SK-N-SH (cell line): ENCODE data around the gene COL25A1. TPM values are rescaled to one million over a fixed set of nuclear protein-coding genes. Genes with fewer than 3 reads are reported as not detected.

Experiments
- CTCF ChIA-PET: fragments of 300-600, 350-600 bp; formaldehyde crosslinking; extraction: SDS; loops from one replicate; lab custom pipeline; 2021; lab: Yijun Ruan, JAX
- POLR2A ChIA-PET: fragments of 350-600 bp; sonication (Branson Sonifier 250); formaldehyde crosslinking; extraction: SDS; loops from one replicate; lab custom pipeline; 2020; ENCODE audit warnings: antibody characterized with exemption, inconsistent platforms; lab: Yijun Ruan, JAX
- DNase-seq: peaks from one replicate; pipeline ENCODE4 v3.0.0; 2012
- H2AFZ ChIP-seq: fragments of 200-600 bp; sonication (generic); 2 replicates; pipeline ENCODE4 v1.8.1; 2016; ENCODE audit warnings: antibody characterized with exemption, mild to moderate bottlenecking, low read depth
- H3F3A ChIP-seq: fragments of 200-600 bp; sonication (generic); replicated peaks from 2 replicates; pipeline ENCODE3; 2016; ENCODE audit warnings: antibody characterized with exemption, mild to moderate bottlenecking; ENCODE audit not compliant: insufficient read depth
- H3K27ac ChIP-seq, 2 experiments: fragments of 200-500 bp in 1 of 2; fragments of 200-600 bp in 1 of 2; sonication (Bioruptor generic) in 1 of 2; sonication (generic), shearing (Covaris generic) in 1 of 2; 2 replicates each; pipeline versions ENCODE4 v1.5.1 to v1.6.1; 2014 to 2016; ENCODE audit warnings: low read depth in 2 of 2, inconsistent platforms in 1 of 2, low read length in 1 of 2, mild to moderate bottlenecking in 1 of 2, mixed read lengths in 1 of 2
- H3K27me3 ChIP-seq: fragments of 200-600 bp; sonication (generic), shearing (Covaris generic); 2 replicates; pipeline ENCODE4 v1.6.1; 2016; ENCODE audit warnings: mixed run types; ENCODE audit not compliant: insufficient read depth
- H3K36me3 ChIP-seq, 2 experiments: fragments of 200-500 bp in 1 of 2; fragments of 200-600 bp in 1 of 2; sonication (Bioruptor generic) in 1 of 2; sonication (generic) in 1 of 2; replicated peaks in 1 of 2; 2 replicates each; pipeline versions ENCODE3 to v1.5.1; 2014 to 2016; ENCODE audit warnings: low read length in 1 of 2, mild to moderate bottlenecking in 1 of 2; ENCODE audit not compliant: insufficient read depth in 2 of 2, control insufficient read depth in 1 of 2
- H3K4me1 ChIP-seq, 2 experiments: fragments of 200-500 bp in 1 of 2; fragments of 200-600 bp in 1 of 2; sonication (Bioruptor generic) in 1 of 2; sonication (generic), shearing (Covaris generic) in 1 of 2; 2 replicates each; pipeline versions ENCODE4 v1.5.1 to v1.6.1; 2014 to 2016; ENCODE audit warnings: low read depth in 1 of 2, low read length in 1 of 2, mixed run types in 1 of 2; ENCODE audit not compliant: insufficient read depth in 2 of 2, control insufficient read depth in 1 of 2
- H3K4me2 ChIP-seq: fragments of 200-600 bp; sonication (generic), shearing (Covaris generic); 2 replicates; pipeline ENCODE4 v1.6.1; 2017; ENCODE audit warnings: mixed run types
- H3K4me3 ChIP-seq, 2 experiments: fragments of 200-500 bp in 1 of 2; fragments of 200-600 bp in 1 of 2; sonication (Bioruptor generic) in 1 of 2; sonication (generic), shearing (Covaris generic) in 1 of 2; 2 replicates each; pipeline versions ENCODE4 v1.5.1 to v1.8.1; 2014 to 2016; ENCODE audit warnings: low read depth in 2 of 2, inconsistent platforms in 1 of 2, low read length in 1 of 2, mild to moderate bottlenecking in 1 of 2, mixed read lengths in 1 of 2, moderate library complexity in 1 of 2
- H3K79me2 ChIP-seq: fragments of 200-600 bp; sonication (generic); 2 replicates; pipeline ENCODE4 v1.8.1; 2017; ENCODE audit warnings: mild to moderate bottlenecking; ENCODE audit not compliant: insufficient read depth
- H3K9ac ChIP-seq: fragments of 200-600 bp; sonication (generic); 2 replicates; pipeline ENCODE4 v1.6.1; 2017; ENCODE audit warnings: mixed run types
- H3K9me2 ChIP-seq: fragments of 200-600 bp; sonication (generic); 2 replicates; pipeline ENCODE4 v1.6.1; 2017; ENCODE audit warnings: mixed run types
- H3K9me3 ChIP-seq: fragments of 200-600 bp; sonication (generic); 2 replicates; pipeline ENCODE4 v1.6.1; 2017; ENCODE audit warnings: mixed run types, mild to moderate bottlenecking, moderate library complexity
- H4K20me1 ChIP-seq: fragments of 200-600 bp; sonication (generic); 2 replicates; pipeline ENCODE4 v1.6.1; 2017; ENCODE audit warnings: mild to moderate bottlenecking, mixed run types; ENCODE audit not compliant: insufficient read depth
- CHD2 ChIP-seq: fragments of 150-350 bp; IDR thresholded peaks from 2 replicates; pipeline ENCODE4 v1.6.1; 2018; ENCODE audit warnings: low read length; ENCODE audit not compliant: partially characterized antibody
- ELF1 ChIP-seq: IDR thresholded peaks from 2 replicates; pipeline ENCODE4 v1.4.0; 2012
- FOSL2 ChIP-seq: IDR thresholded peaks from 2 replicates; pipeline ENCODE4 v1.4.0; 2012; ENCODE audit warnings: low read depth, mild to moderate bottlenecking, moderate library complexity, borderline replicate concordance
- FOXJ3 ChIP-seq: sonication (generic); formaldehyde crosslinking; IDR thresholded peaks from 2 replicates; pipeline ENCODE4 v1.5.1; 2020; ENCODE audit warnings: mild to moderate bottlenecking, missing genetic modification reagents
- GABPA ChIP-seq: IDR thresholded peaks from 2 replicates; pipeline ENCODE4 v1.4.0; 2012; ENCODE audit warnings: low read depth, mild to moderate bottlenecking
- NRF1 ChIP-seq: IDR thresholded peaks from 2 replicates; pipeline ENCODE4 v1.6.1; 2012; ENCODE audit warnings: low read depth, mild to moderate bottlenecking, low read length
- RCOR1 ChIP-seq: fragments of 150-350 bp; IDR thresholded peaks from 2 replicates; pipeline ENCODE4 v1.6.1; 2017; ENCODE audit warnings: antibody characterized with exemption, low read length
- RXRA ChIP-seq: IDR thresholded peaks from 2 replicates; pipeline ENCODE4 v1.4.0; 2012; ENCODE audit warnings: low read depth, mild to moderate bottlenecking, borderline replicate concordance
- SIN3A ChIP-seq: IDR thresholded peaks from 2 replicates; pipeline ENCODE4 v1.6.1; 2012; ENCODE audit warnings: low read depth, mild to moderate bottlenecking, low read length, moderate library complexity, borderline replicate concordance
- SMC3 ChIP-seq: IDR thresholded peaks from 2 replicates; pipeline ENCODE4 v1.6.1; 2012; ENCODE audit warnings: low read depth, low read length, improper control_type of control experiment
- TAF1 ChIP-seq: IDR thresholded peaks from 2 replicates; pipeline ENCODE4 v1.6.1; 2012; ENCODE audit warnings: low read depth, mild to moderate bottlenecking, low read length, moderate library complexity, borderline replicate concordance
- TCF12 ChIP-seq: IDR thresholded peaks from 2 replicates; pipeline ENCODE4 v1.4.0; 2012
- USF1 ChIP-seq: IDR thresholded peaks from 2 replicates; pipeline ENCODE4 v1.4.0; 2012; ENCODE audit warnings: low read depth, borderline replicate concordance
- YY1 ChIP-seq: IDR thresholded peaks from 2 replicates; pipeline ENCODE4 v1.4.0; 2012; ENCODE audit warnings: low read depth, mild to moderate bottlenecking
- ZBTB33 ChIP-seq: IDR thresholded peaks from 2 replicates; pipeline ENCODE4 v1.4.0; 2012; ENCODE audit warnings: low read depth, borderline replicate concordance
- WGBS: methylation state at CpG from one replicate; pipeline ENCODE4 v1.1.6; 2017; ENCODE audit warnings: low lambda C conversion rate; 5-methylcytosine and 5-hydroxymethylcytosine counted together
- polyA plus RNA-seq, 3 experiments: library from polyadenylated mRNA; depleted of rRNA; stranded (reverse); fragments of >200 nt; gene quantifications; 2 replicates each; pipeline ENCODE4 v1.2.3, GENCODE V29; 2012
- TF ChIP-seq, protein P1 (sequence below): IDR thresholded peaks from 2 replicates; pipeline ENCODE4 v1.6.1; 2012; ENCODE audit warnings: mild to moderate bottlenecking, low read depth, low read length, moderate library complexity
- TF ChIP-seq, protein P2 (sequence below): IDR thresholded peaks from 2 replicates; pipeline ENCODE4; 2012
- TF ChIP-seq, protein P3 (sequence below): fragments of 200-600 bp; sonication (generic); IDR thresholded peaks from 2 replicates; pipeline ENCODE4 v1.6.1; 2017; ENCODE audit warnings: antibody characterized with exemption, mild to moderate bottlenecking, moderate library complexity

The COL25A1 gene
- polyA plus RNA-seq, 1 of the 3 experiments (the other 2 are of a cell fraction): not detected

- no peak for TF ChIP-seq SIN3A
- TF ChIP-seq, protein P1, sequence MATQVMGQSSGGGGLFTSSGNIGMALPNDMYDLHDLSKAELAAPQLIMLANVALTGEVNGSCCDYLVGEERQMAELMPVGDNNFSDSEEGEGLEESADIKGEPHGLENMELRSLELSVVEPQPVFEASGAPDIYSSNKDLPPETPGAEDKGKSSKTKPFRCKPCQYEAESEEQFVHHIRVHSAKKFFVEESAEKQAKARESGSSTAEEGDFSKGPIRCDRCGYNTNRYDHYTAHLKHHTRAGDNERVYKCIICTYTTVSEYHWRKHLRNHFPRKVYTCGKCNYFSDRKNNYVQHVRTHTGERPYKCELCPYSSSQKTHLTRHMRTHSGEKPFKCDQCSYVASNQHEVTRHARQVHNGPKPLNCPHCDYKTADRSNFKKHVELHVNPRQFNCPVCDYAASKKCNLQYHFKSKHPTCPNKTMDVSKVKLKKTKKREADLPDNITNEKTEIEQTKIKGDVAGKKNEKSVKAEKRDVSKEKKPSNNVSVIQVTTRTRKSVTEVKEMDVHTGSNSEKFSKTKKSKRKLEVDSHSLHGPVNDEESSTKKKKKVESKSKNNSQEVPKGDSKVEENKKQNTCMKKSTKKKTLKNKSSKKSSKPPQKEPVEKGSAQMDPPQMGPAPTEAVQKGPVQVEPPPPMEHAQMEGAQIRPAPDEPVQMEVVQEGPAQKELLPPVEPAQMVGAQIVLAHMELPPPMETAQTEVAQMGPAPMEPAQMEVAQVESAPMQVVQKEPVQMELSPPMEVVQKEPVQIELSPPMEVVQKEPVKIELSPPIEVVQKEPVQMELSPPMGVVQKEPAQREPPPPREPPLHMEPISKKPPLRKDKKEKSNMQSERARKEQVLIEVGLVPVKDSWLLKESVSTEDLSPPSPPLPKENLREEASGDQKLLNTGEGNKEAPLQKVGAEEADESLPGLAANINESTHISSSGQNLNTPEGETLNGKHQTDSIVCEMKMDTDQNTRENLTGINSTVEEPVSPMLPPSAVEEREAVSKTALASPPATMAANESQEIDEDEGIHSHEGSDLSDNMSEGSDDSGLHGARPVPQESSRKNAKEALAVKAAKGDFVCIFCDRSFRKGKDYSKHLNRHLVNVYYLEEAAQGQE: no peak
- no peak for TF ChIP-seq SMC3
- TF ChIP-seq RXRA: no peak
- no peak for TF ChIP-seq ELF1
- no peak for TF ChIP-seq YY1
- TF ChIP-seq NRF1: no peak
- no peak for TF ChIP-seq TCF12
- TF ChIP-seq, protein P2, sequence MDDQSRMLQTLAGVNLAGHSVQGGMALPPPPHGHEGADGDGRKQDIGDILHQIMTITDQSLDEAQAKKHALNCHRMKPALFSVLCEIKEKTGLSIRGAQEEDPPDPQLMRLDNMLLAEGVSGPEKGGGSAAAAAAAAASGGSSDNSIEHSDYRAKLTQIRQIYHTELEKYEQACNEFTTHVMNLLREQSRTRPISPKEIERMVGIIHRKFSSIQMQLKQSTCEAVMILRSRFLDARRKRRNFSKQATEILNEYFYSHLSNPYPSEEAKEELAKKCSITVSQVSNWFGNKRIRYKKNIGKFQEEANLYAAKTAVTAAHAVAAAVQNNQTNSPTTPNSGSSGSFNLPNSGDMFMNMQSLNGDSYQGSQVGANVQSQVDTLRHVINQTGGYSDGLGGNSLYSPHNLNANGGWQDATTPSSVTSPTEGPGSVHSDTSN: no peak
- no peak for TF ChIP-seq FOSL2
Measured at GRCh38 chr4:109185951-109186350, 116.5 kb downstream of the COL25A1 start (continued).

DNA sequence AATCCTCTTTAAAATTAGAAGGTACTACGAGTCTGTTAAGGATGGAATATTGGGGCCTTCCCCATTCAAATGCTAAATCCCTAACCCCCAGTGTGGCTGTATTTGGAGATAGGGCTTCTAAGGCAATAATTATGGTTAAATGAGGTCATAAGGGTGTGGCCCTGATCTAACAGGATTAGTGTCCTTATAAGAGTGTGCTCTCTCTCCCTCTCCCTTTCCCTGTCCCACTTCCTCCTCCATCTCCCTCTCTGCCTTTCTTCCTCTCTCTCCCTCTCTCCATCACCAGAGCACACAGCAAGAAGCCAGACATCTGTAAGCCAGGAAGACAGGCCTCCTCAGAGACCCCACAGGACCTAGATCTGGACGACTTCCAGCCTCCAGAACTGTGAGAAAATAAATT, 116.9 kb downstream of the COL25A1 start:
- no peak overlapping the region for H2AFZ ChIP-seq
- ChIA-PET CTCF (no interaction called here), POLR2A (no interaction called here)
- no peaks in the 10 kb centered on the region for H3K27me3 ChIP-seq
- no peak overlapping the region for H3K27ac ChIP-seq
- no peak overlapping the region for H3K4me3 ChIP-seq
- H3F3A ChIP-seq: no peaks in the 10 kb centered on the region
- no peaks in the 10 kb centered on the region; a peak in 1 of 4 replicates for H3K4me1 ChIP-seq
- DNase-seq: no peak
- H3K9me2 ChIP-seq: no peaks in the 10 kb centered on the region
- H3K36me3 ChIP-seq: no peaks in the 10 kb centered on the region
- no peak overlapping the region for H3K4me2 ChIP-seq
- 2% methylated on average over 2 of the region's 2 CpGs for WGBS
- no peaks in the 10 kb centered on the region for H4K20me1 ChIP-seq
- H3K79me2 ChIP-seq: no peaks in the 10 kb centered on the region
- H3K9ac ChIP-seq: no peak overlapping the region
- TF ChIP-seq, protein P3, sequence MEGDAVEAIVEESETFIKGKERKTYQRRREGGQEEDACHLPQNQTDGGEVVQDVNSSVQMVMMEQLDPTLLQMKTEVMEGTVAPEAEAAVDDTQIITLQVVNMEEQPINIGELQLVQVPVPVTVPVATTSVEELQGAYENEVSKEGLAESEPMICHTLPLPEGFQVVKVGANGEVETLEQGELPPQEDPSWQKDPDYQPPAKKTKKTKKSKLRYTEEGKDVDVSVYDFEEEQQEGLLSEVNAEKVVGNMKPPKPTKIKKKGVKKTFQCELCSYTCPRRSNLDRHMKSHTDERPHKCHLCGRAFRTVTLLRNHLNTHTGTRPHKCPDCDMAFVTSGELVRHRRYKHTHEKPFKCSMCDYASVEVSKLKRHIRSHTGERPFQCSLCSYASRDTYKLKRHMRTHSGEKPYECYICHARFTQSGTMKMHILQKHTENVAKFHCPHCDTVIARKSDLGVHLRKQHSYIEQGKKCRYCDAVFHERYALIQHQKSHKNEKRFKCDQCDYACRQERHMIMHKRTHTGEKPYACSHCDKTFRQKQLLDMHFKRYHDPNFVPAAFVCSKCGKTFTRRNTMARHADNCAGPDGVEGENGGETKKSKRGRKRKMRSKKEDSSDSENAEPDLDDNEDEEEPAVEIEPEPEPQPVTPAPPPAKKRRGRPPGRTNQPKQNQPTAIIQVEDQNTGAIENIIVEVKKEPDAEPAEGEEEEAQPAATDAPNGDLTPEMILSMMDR: no peak
- no peak for TF ChIP-seq GABPA
- no peak for TF ChIP-seq RXRA
- no peak for TF ChIP-seq CHD2
- no peak for TF ChIP-seq FOXJ3 (CRISPR knock-in tag)
- TF ChIP-seq ZBTB33: no peak
- TF ChIP-seq USF1: no peak
- no peak for TF ChIP-seq NRF1
- TF ChIP-seq FOSL2: no peak
- TF ChIP-seq TAF1: no peak
- no peak for TF ChIP-seq RCOR1
- H3K9me3 ChIP-seq: no peaks in the 10 kb centered on the region
